Fibroblast of lung (primary cell): ENCODE data around the gene OMP. TPM values are rescaled to one million over a fixed set of nuclear protein-coding genes. Genes with fewer than 3 reads are reported as not detected.

Source experiments
- DNase-seq, 2 donors: peaks; one replicate each; pipeline versions ENCODE4 v3.0.0 to v3.0.0-alpha.2; 2010; ENCODE audit warnings: low read depth in 2 of 2
- H2AFZ ChIP-seq: 2 replicates; pipeline ENCODE4 v1.5.1; 2012; ENCODE audit warnings: low read length, control low read depth, inconsistent platforms
- H3K27ac ChIP-seq: 2 replicates; pipeline ENCODE4 v1.5.1; 2011; ENCODE audit warnings: low read length, control low read depth; ENCODE audit not compliant: insufficient read depth
- H3K27me3 ChIP-seq: 2 replicates; pipeline ENCODE4 v1.5.1; 2011; ENCODE audit warnings: mild to moderate bottlenecking, low read length; ENCODE audit not compliant: control insufficient read depth, insufficient read depth
- H3K36me3 ChIP-seq: 2 replicates; pipeline ENCODE4 v1.5.1; 2011; ENCODE audit warnings: low read length; ENCODE audit not compliant: control insufficient read depth, insufficient read depth
- H3K4me1 ChIP-seq: 2 replicates; pipeline ENCODE4 v1.5.1; 2011; ENCODE audit warnings: low read length; ENCODE audit not compliant: control insufficient read depth, insufficient read depth; ENCODE audit errors: extremely low read depth
- H3K4me2 ChIP-seq: 2 replicates; pipeline ENCODE4 v1.5.1; 2011; ENCODE audit warnings: low read length, control low read depth; ENCODE audit not compliant: insufficient read depth; ENCODE audit errors: extremely low read depth
- H3K4me3 ChIP-seq, 4 experiments: fragments of 200-600 bp in 1 of 4; sonication (generic) in 1 of 4; replicated peaks in 1 of 4; 2 replicates each; pipeline ENCODE4 v1.5.1; 2011 to 2016; ENCODE audit warnings: low read length in 4 of 4, low read depth in 3 of 4, mild to moderate bottlenecking in 3 of 4, control low read depth in 2 of 4, inconsistent platforms in 1 of 4, mixed read lengths in 1 of 4; ENCODE audit not compliant: insufficient read depth in 1 of 4; ENCODE audit errors: control extremely low read depth in 1 of 4
- H3K79me2 ChIP-seq: 2 replicates; pipeline ENCODE4 v1.5.1; 2012; ENCODE audit warnings: mild to moderate bottlenecking, low read length, inconsistent platforms; ENCODE audit not compliant: control insufficient read depth, insufficient read depth
- H3K9ac ChIP-seq: 2 replicates; pipeline ENCODE4 v1.5.1; 2011; ENCODE audit warnings: mild to moderate bottlenecking, low read length, control low read depth; ENCODE audit not compliant: insufficient read depth
- H3K9me3 ChIP-seq: 2 replicates; pipeline ENCODE4 v1.5.1; 2012; ENCODE audit warnings: low read depth, low read length; ENCODE audit not compliant: control insufficient read depth, insufficient read depth
- H4K20me1 ChIP-seq: 2 replicates; pipeline ENCODE4 v1.5.1; 2011; ENCODE audit warnings: low read length; ENCODE audit not compliant: control insufficient read depth, insufficient read depth; ENCODE audit errors: extremely low read depth
- CTCF ChIP-seq, 2 donors: IDR thresholded peaks in 1 of 2; conservative IDR thresholded peaks in 1 of 2; 1 replicate in 1 of 2; 2 replicates in 1 of 2; pipeline ENCODE4 v1.5.1; 2011 to 2012; ENCODE audit warnings: low read length in 2 of 2, control low read depth in 1 of 2, inconsistent platforms in 1 of 2, low read depth in 1 of 2, mild to moderate bottlenecking in 1 of 2
- EZH2 ChIP-seq: IDR thresholded peaks from 2 replicates; pipeline ENCODE4 v1.5.1; 2012; ENCODE audit warnings: low read length, control low read depth, mild to moderate bottlenecking; ENCODE audit errors: missing control alignments
- polyA plus RNA-seq, 2 donors: library from polyadenylated mRNA; depleted of rRNA in 1 of 2; stranded (reverse) in 1 of 2; unstranded in 1 of 2; fragments of >200 nt; gene quantifications; 2 replicates each; pipeline ENCODE4 v1.2.1, GENCODE V29; 2011 to 2012; ENCODE audit warnings: missing spikeins in 1 of 2
- total RNA-seq: library from RNA; depleted of rRNA; stranded (reverse); fragments of >200 nt; gene quantifications from 2 replicates; pipeline ENCODE4 v1.2.1, GENCODE V29; 2014

OMP gene
- total and polyA plus RNA-seq, 2 donors (not counting 1 experiment from before 2014, with no cell fraction given), result 0.83 TPM; not detected in 1

- Histone ChIP-seq H3K4me3 (no peak overlapping the region), H3K27ac (no peak overlapping the region), H3K27me3 (peaks cover 3% of the 10 kb centered on the region), H2AFZ (no peak overlapping the region), H3K9me3 (no peaks in the 10 kb centered on the region), H3K9ac (no peak overlapping the region), H3K36me3 (no peaks in the 10 kb centered on the region), H3K4me2 (no peak overlapping the region), H4K20me1 (no peaks in the 10 kb centered on the region), H3K4me1 (peaks cover 2% of the 10 kb centered on the region), H3K79me2 (no peaks in the 10 kb centered on the region)
- DNase-seq, result no peak
- TF ChIP-seq EZH2, result no peak
- no peak for TF ChIP-seq CTCF (conservative IDR thresholded peaks at IDR 0.05 in 1 of 2, IDR thresholded peaks at IDR 0.05 in 1 of 2; ENCODE audit: low read depth in 1 of 2, low read length in 2 of 2)
Measured at GRCh38 chr11:77137421-77137820, 34.8 kb downstream of the OMP start.

DNA sequence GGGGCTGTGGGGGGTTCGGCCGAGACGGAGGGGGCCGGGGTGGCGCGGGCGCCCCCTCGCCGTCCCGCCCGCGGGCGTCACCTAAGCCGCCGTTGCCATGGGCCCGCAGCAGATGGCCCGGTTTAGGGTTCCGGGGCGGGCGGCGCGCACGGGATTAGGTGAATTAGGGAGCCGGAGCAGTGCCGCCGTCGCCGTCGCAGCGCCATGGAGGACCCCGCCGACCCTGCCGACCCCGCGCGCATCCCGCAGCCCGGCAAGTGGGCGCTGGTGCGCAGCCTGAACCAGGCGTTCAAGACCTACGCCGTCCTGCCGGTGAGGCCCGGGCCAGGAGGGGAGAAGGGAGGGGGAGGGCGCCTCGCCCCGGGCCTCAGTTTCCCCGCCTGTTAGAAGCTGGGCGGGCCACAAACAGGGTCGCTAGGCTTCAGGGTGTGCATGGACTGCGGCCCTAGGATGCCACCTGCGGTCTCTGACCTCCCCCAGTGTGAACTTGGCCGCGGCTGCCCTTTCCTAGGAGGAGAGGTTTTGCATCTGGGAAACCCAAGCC is 35.5 kb downstream of the OMP start:
- no peak overlapping the region for H3K9ac ChIP-seq
- H3K4me3 ChIP-seq, result no peak overlapping the region
- H3K27ac ChIP-seq, result no peak overlapping the region
- no peaks in the 10 kb centered on the region for H3K79me2 ChIP-seq
- no peaks in the 10 kb centered on the region for H3K9me3 ChIP-seq
- no peaks in the 10 kb centered on the region for H3K36me3 ChIP-seq
- no peak for DNase-seq
- peaks cover 2% of the 10 kb centered on the region for H3K4me1 ChIP-seq
- no peaks in the 10 kb centered on the region for H4K20me1 ChIP-seq
- TF ChIP-seq CTCF (conservative IDR thresholded peaks at IDR 0.05 in 1 of 2, IDR thresholded peaks at IDR 0.05 in 1 of 2; ENCODE audit: low read depth in 1 of 2, low read length in 2 of 2) (no peak), EZH2 (no peak)
- no peak overlapping the region for H2AFZ ChIP-seq
- peaks cover 3% of the 10 kb centered on the region for H3K27me3 ChIP-seq
- H3K4me2 ChIP-seq, result no peak overlapping the region

DNA sequence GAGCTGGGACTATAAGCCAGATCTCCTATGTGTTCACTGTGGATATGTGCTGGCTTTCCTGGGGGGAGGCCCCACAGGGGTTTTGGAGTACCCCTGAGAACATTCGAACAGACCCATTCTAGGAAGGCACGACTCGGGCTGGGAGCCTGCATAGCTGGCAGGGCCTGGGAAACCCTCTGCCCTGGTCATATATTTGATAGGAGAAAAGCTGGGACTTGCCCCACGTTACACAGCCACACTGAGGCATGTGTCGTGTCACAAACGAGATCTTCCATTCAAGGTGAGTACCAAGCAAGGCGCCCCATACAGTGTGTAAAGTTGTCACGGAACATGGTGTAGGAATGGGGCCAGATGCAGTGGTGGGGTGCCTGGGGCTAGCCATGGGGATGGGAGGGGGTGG is 36.6 kb downstream of the OMP start:
- Histone ChIP-seq H3K27me3 (peaks cover 3% of the 10 kb centered on the region), H3K4me1 (peaks cover 2% of the 10 kb centered on the region), H3K9me3 (no peaks in the 10 kb centered on the region), H4K20me1 (no peaks in the 10 kb centered on the region), H2AFZ (no peak overlapping the region), H3K36me3 (no peaks in the 10 kb centered on the region), H3K4me2 (no peak overlapping the region), H3K4me3 (no peak overlapping the region), H3K79me2 (no peaks in the 10 kb centered on the region), H3K9ac (no peak overlapping the region), H3K27ac (no peak overlapping the region)
- DNase-seq, result no peak
- TF ChIP-seq EZH2 (no peak), CTCF (conservative IDR thresholded peaks at IDR 0.05 in 1 of 2, IDR thresholded peaks at IDR 0.05 in 1 of 2; ENCODE audit: low read depth in 1 of 2, low read length in 2 of 2) (no peak)
